ENCODE measurements around the gene DDHD1.

DDHD1 gene

GRCh38 chr14:53152184-53152886, 788 bp downstream of the DDHD1 start:
- TF ChIP-seq CTCF (IDR thresholded peaks at IDR 0.05; ENCODE audit: insufficient read depth, low read depth, low read length, missing control alignments), result no peak
- peak overlapping the region; percentile 82 for H3K4me3 ChIP-seq (ENCODE audit: low read depth, low read length)
- DNase-seq (ENCODE audit: low read depth), result peak; percentile 78

- H3K4me3 ChIP-seq (ENCODE audit: low read depth, low read length), result peak overlapping the region; percentile 82
- DNase-seq (ENCODE audit: low read depth), result peak; percentile 61
- no peak for TF ChIP-seq CTCF (IDR thresholded peaks at IDR 0.05; ENCODE audit: insufficient read depth, low read depth, low read length, missing control alignments)
These were observed 1.5 kb downstream of the DDHD1 start for GRCh38 chr14:53151523-53152183.

- no peak for TF ChIP-seq CTCF (IDR thresholded peaks at IDR 0.05; ENCODE audit: insufficient read depth, low read depth, low read length, missing control alignments)
- DNase-seq (ENCODE audit: low read depth), result peak; percentile 38
- H3K4me3 ChIP-seq (ENCODE audit: low read depth, low read length), result peak overlapping the region; percentile 82
These were observed 3.3 kb downstream of the DDHD1 start for GRCh38 chr14:53149668-53150316.

GRCh38 chr14:53148671-53149070, 4.5 kb downstream of the DDHD1 start:
- H3K4me3 ChIP-seq (ENCODE audit: low read depth, low read length), result peak overlapping the region; percentile 82
- peak; percentile 73 for DNase-seq (ENCODE audit: low read depth)
- no peak for TF ChIP-seq CTCF (IDR thresholded peaks at IDR 0.05; ENCODE audit: insufficient read depth, low read depth, low read length, missing control alignments)

GRCh38 chr14:53147893-53148292, 5.2 kb downstream of the DDHD1 start:
- TF ChIP-seq CTCF (IDR thresholded peaks at IDR 0.05; ENCODE audit: insufficient read depth, low read depth, low read length, missing control alignments), result no peak
- peak; percentile 43 for DNase-seq (ENCODE audit: low read depth)
- H3K4me3 ChIP-seq (ENCODE audit: low read depth, low read length), result peak overlapping the region; percentile 82

- DNase-seq (ENCODE audit: low read depth), result peak; percentile 58
- peak overlapping the region; percentile 82 for H3K4me3 ChIP-seq (ENCODE audit: low read depth, low read length)
- no peak for TF ChIP-seq CTCF (IDR thresholded peaks at IDR 0.05; ENCODE audit: insufficient read depth, low read depth, low read length, missing control alignments)
These were observed 5.9 kb downstream of the DDHD1 start for GRCh38 chr14:53147208-53147607.
